DMS153 (cell line): Measurements from ENCODE around the gene CCBE1.
"Not testable (repeated sequence)": the region's sequence is repeated elsewhere in the genome, so short reads cannot be mapped to it uniquely, and the experiment has no call there.

ENCODE experiments used
- DNase-seq: peaks from one replicate; lab custom pipeline; 2025; lab: John Stamatoyannopoulos, UW

The CCBE1 gene

GRCh38 chr18:59715445-59715844 is 18.2 kb upstream of the CCBE1 start:
- DNase-seq: no peak

- not testable (repeated sequence) for DNase-seq
Measured at GRCh38 chr18:59714096-59714495, 16.9 kb upstream of the CCBE1 start.

GRCh38 chr18:59712311-59712710 is 15.1 kb upstream of the CCBE1 start:
- no peak for DNase-seq

- DNase-seq: no peak
Measured at GRCh38 chr18:59708988-59709387, 11.8 kb upstream of the CCBE1 start.

- no peak for DNase-seq
Measured at GRCh38 chr18:59707306-59707705, 10.1 kb upstream of the CCBE1 start.

- no peak for DNase-seq
Measured at GRCh38 chr18:59706499-59706898, 9.3 kb upstream of the CCBE1 start.

GRCh38 chr18:59705145-59705544 is 7.9 kb upstream of the CCBE1 start:
- no peak for DNase-seq

GRCh38 chr18:59704146-59704545 is 6.9 kb upstream of the CCBE1 start:
- DNase-seq: no peak

- DNase-seq: no peak
Measured at GRCh38 chr18:59701272-59701671, 4.0 kb upstream of the CCBE1 start.

GRCh38 chr18:59700535-59700967 is 3.3 kb upstream of the CCBE1 start:
- DNase-seq: no peak

- DNase-seq: no peak
Measured at GRCh38 chr18:59699750-59700534, 2.7 kb upstream of the CCBE1 start.

- DNase-seq: no peak
Measured at GRCh38 chr18:59699061-59699460, 1.8 kb upstream of the CCBE1 start.

- no peak for DNase-seq
Measured at GRCh38 chr18:59696311-59697235, 650 bp downstream of the CCBE1 start.

GRCh38 chr18:59695551-59695950 is 1.7 kb downstream of the CCBE1 start:
- no peak for DNase-seq

GRCh38 chr18:59694824-59695223 is 2.4 kb downstream of the CCBE1 start:
- DNase-seq: no peak

GRCh38 chr18:59691996-59692395 is 5.2 kb downstream of the CCBE1 start:
- DNase-seq: no peak

- peak; percentile 40 for DNase-seq
Measured at GRCh38 chr18:59690996-59691395, 6.2 kb downstream of the CCBE1 start.

GRCh38 chr18:59690186-59690982 is 6.8 kb downstream of the CCBE1 start:
- no peak for DNase-seq

GRCh38 chr18:59689756-59690155 is 7.5 kb downstream of the CCBE1 start:
- DNase-seq: no peak

- no peak for DNase-seq
Measured at GRCh38 chr18:59686260-59686659, 11.0 kb downstream of the CCBE1 start.

GRCh38 chr18:59685501-59685900 is 11.7 kb downstream of the CCBE1 start:
- no peak for DNase-seq

- DNase-seq: no peak
Measured at GRCh38 chr18:59684777-59685176, 12.4 kb downstream of the CCBE1 start.
